ENCODE measurements around the gene VGF. TPM values are rescaled to one million over a fixed set of nuclear protein-coding genes. Genes with fewer than 3 reads are reported as not detected.

VGF gene
- total RNA-seq, 1 donor from 2014 or later: 0.65 TPM

DNA sequence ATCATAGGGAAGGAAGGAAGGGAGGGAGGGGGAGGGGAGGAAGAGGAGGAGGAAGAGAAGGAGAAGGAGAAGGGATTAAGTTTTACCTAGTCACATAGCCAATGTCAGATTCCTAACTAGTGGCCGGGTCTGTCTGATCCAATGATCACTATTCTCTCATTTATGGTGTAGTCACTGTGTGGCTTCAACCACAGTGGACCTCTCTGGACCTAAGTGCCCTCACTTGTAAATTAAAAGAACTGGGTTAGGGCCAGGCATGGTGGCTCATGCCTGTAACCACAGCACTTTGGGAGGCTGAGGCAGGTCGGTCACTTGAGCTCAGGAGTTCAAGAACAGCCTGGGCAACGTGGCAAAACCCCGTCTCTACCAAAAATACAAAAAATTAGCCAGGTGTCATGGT, 45.1 kb downstream of the VGF start:
- no peaks in the 10 kb centered on the region for H3K79me2 ChIP-seq (ENCODE audit: low read depth)
- H3K27ac Mint-ChIP-seq: no peak overlapping the region
- H3K27me3 Mint-ChIP-seq (ENCODE audit: insufficient read depth, low read depth): peaks cover 14% of the 10 kb centered on the region
- peaks cover 4% of the 10 kb centered on the region for H3K9me3 Mint-ChIP-seq
- H4K20me1 ChIP-seq (ENCODE audit: low read depth): no peaks in the 10 kb centered on the region
- H3K27ac ChIP-seq: no peak overlapping the region
- H3K4me1 ChIP-seq: peaks cover 12% of the 10 kb centered on the region
- H3K36me3 Mint-ChIP-seq: no peaks in the 10 kb centered on the region
- no peak overlapping the region for H3K4me3 Mint-ChIP-seq
- no peaks in the 10 kb centered on the region for H3K27me3 ChIP-seq
- H3K9me3 ChIP-seq (ENCODE audit: low read depth): no peaks in the 10 kb centered on the region
- H3F3A ChIP-seq (ENCODE audit: low read depth): peaks cover 5% of the 10 kb centered on the region
- no peak for DNase-seq (ENCODE audit: low spot score)
- H3K4me2 ChIP-seq: no peak overlapping the region
- no peak for TF ChIP-seq EZH2 (IDR thresholded peaks at IDR 0.05)
- TF ChIP-seq, protein P1, sequence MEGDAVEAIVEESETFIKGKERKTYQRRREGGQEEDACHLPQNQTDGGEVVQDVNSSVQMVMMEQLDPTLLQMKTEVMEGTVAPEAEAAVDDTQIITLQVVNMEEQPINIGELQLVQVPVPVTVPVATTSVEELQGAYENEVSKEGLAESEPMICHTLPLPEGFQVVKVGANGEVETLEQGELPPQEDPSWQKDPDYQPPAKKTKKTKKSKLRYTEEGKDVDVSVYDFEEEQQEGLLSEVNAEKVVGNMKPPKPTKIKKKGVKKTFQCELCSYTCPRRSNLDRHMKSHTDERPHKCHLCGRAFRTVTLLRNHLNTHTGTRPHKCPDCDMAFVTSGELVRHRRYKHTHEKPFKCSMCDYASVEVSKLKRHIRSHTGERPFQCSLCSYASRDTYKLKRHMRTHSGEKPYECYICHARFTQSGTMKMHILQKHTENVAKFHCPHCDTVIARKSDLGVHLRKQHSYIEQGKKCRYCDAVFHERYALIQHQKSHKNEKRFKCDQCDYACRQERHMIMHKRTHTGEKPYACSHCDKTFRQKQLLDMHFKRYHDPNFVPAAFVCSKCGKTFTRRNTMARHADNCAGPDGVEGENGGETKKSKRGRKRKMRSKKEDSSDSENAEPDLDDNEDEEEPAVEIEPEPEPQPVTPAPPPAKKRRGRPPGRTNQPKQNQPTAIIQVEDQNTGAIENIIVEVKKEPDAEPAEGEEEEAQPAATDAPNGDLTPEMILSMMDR (IDR thresholded peaks at IDR 0.05): no peak
- TF ChIP-seq EZH2phosphoT487 (IDR thresholded peaks at IDR 0.05): no peak
- H3K4me1 Mint-ChIP-seq: peaks cover 31% of the 10 kb centered on the region
- no peak overlapping the region for H3K4me3 ChIP-seq
- no peak overlapping the region for H2AFZ ChIP-seq (replicated peaks)
- H3K36me3 ChIP-seq: no peaks in the 10 kb centered on the region
- H3K9ac ChIP-seq: no peak overlapping the region

DNA sequence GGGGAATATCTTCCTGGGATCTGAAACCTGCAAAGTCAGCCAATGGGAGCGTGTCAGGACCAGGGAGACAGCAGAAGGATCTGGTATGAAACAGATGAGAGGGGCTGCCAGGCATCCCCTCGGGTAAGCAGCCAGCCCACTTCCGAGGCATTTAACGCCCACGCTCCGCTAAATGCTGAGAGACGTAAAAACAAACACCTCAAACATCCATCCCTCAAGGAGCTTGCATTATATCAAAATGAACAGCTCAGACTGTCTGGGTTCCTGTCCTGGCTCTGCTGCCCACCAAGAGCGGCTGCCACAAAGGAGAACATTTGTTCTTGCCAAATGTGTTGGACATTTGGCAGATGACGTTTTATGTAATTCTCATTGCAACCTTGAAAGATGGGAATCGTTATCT, 45.5 kb downstream of the VGF start:
- H3K4me1 ChIP-seq: peaks cover 12% of the 10 kb centered on the region
- no peaks in the 10 kb centered on the region for H4K20me1 ChIP-seq (ENCODE audit: low read depth)
- no peaks in the 10 kb centered on the region for H3K27me3 ChIP-seq
- peaks cover 10% of the 10 kb centered on the region for H3K27me3 Mint-ChIP-seq (ENCODE audit: insufficient read depth, low read depth)
- no peak overlapping the region for H3K9ac ChIP-seq
- DNase-seq (ENCODE audit: low spot score): no peak
- H3K79me2 ChIP-seq (ENCODE audit: low read depth): no peaks in the 10 kb centered on the region
- no peak overlapping the region for H3K27ac ChIP-seq
- TF ChIP-seq EZH2 (IDR thresholded peaks at IDR 0.05) (no peak), EZH2phosphoT487 (IDR thresholded peaks at IDR 0.05) (no peak)
- TF ChIP-seq, protein P1 (IDR thresholded peaks at IDR 0.05): no peak
- no peak overlapping the region for H3K4me2 ChIP-seq
- H3K4me1 Mint-ChIP-seq: peaks cover 28% of the 10 kb centered on the region
- H3K36me3 ChIP-seq: no peaks in the 10 kb centered on the region
- H2AFZ ChIP-seq (replicated peaks): no peak overlapping the region
- H3K4me3 Mint-ChIP-seq: no peak overlapping the region
- no peaks in the 10 kb centered on the region for H3K9me3 ChIP-seq (ENCODE audit: low read depth)
- H3F3A ChIP-seq (ENCODE audit: low read depth): peaks cover 5% of the 10 kb centered on the region
- no peak overlapping the region for H3K4me3 ChIP-seq
- H3K27ac Mint-ChIP-seq: no peak overlapping the region
- no peaks in the 10 kb centered on the region for H3K36me3 Mint-ChIP-seq
- peaks cover 1% of the 10 kb centered on the region for H3K9me3 Mint-ChIP-seq

- DNase-seq (ENCODE audit: low spot score): no peak
- no peak overlapping the region for H3K4me2 ChIP-seq
- H3K4me3 ChIP-seq: no peak overlapping the region
- Mint-ChIP-seq H3K27ac (no peak overlapping the region), H3K9me3 (no peaks in the 10 kb centered on the region), H3K36me3 (no peaks in the 10 kb centered on the region), H3K4me3 (no peak overlapping the region), H3K4me1 (peaks cover 23% of the 10 kb centered on the region), H3K27me3 (ENCODE audit: insufficient read depth, low read depth) (peaks cover 8% of the 10 kb centered on the region)
- no peaks in the 10 kb centered on the region for H3K27me3 ChIP-seq
- H3K36me3 ChIP-seq: no peaks in the 10 kb centered on the region
- TF ChIP-seq, protein P1 (IDR thresholded peaks at IDR 0.05): no peak
- TF ChIP-seq EZH2phosphoT487 (IDR thresholded peaks at IDR 0.05): no peak
- no peak for TF ChIP-seq EZH2 (IDR thresholded peaks at IDR 0.05)
- H4K20me1 ChIP-seq (ENCODE audit: low read depth): no peaks in the 10 kb centered on the region
- no peaks in the 10 kb centered on the region for H3K9me3 ChIP-seq (ENCODE audit: low read depth)
- no peak overlapping the region for H2AFZ ChIP-seq (replicated peaks)
- H3F3A ChIP-seq (ENCODE audit: low read depth): peaks cover 5% of the 10 kb centered on the region
- H3K9ac ChIP-seq: no peak overlapping the region
- H3K79me2 ChIP-seq (ENCODE audit: low read depth): no peaks in the 10 kb centered on the region
- H3K4me1 ChIP-seq: peaks cover 12% of the 10 kb centered on the region
- H3K27ac ChIP-seq: no peak overlapping the region
Measured at GRCh38 chr7:101118856-101119255, 46.5 kb downstream of the VGF start.

Measured in neural progenitor cell (in vitro differentiated cells).